Hepatocyte (in vitro differentiated cells): ENCODE measurements around the gene TBR1. TPM values are rescaled to one million over a fixed set of nuclear protein-coding genes. Genes with fewer than 3 reads are reported as not detected.
A peak's percentile ranks its signal among the peaks of the same experiment; 100 is the strongest.

Experiments used
- DNase-seq: peaks from one replicate; pipeline ENCODE4 v3.0.0-alpha.2; 2016; ENCODE audit warnings: low spot score
- H2AFZ ChIP-seq: fragments of 200-600 bp; sonication (generic); 2 replicates; pipeline ENCODE4 v1.6.0; 2016; ENCODE audit warnings: antibody characterized with exemption, mild to moderate bottlenecking
- H3K27ac ChIP-seq: fragments of 200-600 bp; sonication (generic); 2 replicates; pipeline ENCODE4 v1.5.1; 2016; ENCODE audit warnings: mild to moderate bottlenecking
- H3K27me3 ChIP-seq: fragments of 200-600 bp; sonication (generic); 2 replicates; pipeline ENCODE4 v1.6.1; 2016
- H3K36me3 ChIP-seq: fragments of 200-600 bp; sonication (generic); replicated peaks from 2 replicates; pipeline ENCODE4 v1.5.1; 2016; ENCODE audit warnings: low read depth; ENCODE audit not compliant: insufficient read depth
- H3K4me1 ChIP-seq: fragments of 200-600 bp; sonication (generic); 2 replicates; pipeline ENCODE4 v1.5.1; 2016; ENCODE audit warnings: mild to moderate bottlenecking, moderate library complexity; ENCODE audit not compliant: insufficient read depth
- H3K4me2 ChIP-seq: fragments of 200-600 bp; sonication (generic); 2 replicates; pipeline ENCODE4 v1.6.0; 2016
- H3K4me3 ChIP-seq: fragments of 200-600 bp; sonication (generic); 2 replicates; pipeline ENCODE4 v1.5.1; 2016; ENCODE audit warnings: mild to moderate bottlenecking
- H3K79me2 ChIP-seq: fragments of 200-600 bp; sonication (generic); 2 replicates; pipeline ENCODE4 v1.6.0; 2017; ENCODE audit warnings: mild to moderate bottlenecking
- H3K9me2 ChIP-seq: fragments of 200-600 bp; sonication (generic); replicated peaks from 2 replicates; pipeline ENCODE4 v1.6.0; 2017; ENCODE audit warnings: mild to moderate bottlenecking; ENCODE audit not compliant: insufficient read depth
- H3K9me3 ChIP-seq: fragments of 200-600 bp; sonication (generic); 2 replicates; pipeline ENCODE4 v1.5.1; 2016; ENCODE audit warnings: low read depth, mild to moderate bottlenecking
- H4K20me1 ChIP-seq: fragments of 200-600 bp; sonication (generic); 2 replicates; pipeline ENCODE4 v1.6.0; 2016; ENCODE audit warnings: mild to moderate bottlenecking; ENCODE audit not compliant: insufficient read depth, poor library complexity, severe bottlenecking
- CTCF ChIP-seq: fragments of 200-600 bp; sonication (generic); IDR thresholded peaks from 2 replicates; pipeline ENCODE4 v1.5.1; 2016; ENCODE audit warnings: antibody characterized with exemption, mild to moderate bottlenecking; ENCODE audit not compliant: poor library complexity
- EZH2 ChIP-seq: fragments of 200-600 bp; sonication (generic); IDR thresholded peaks from 2 replicates; pipeline ENCODE4 v1.6.1; 2016; ENCODE audit warnings: antibody characterized with exemption, mild to moderate bottlenecking, borderline replicate concordance
- EZH2phosphoT487 ChIP-seq: fragments of 200-600 bp; sonication (generic); IDR thresholded peaks from one replicate; pipeline ENCODE4 v1.6.1; 2018; ENCODE audit warnings: antibody characterized with exemption, mild to moderate bottlenecking, low read depth, moderate library complexity; ENCODE audit not compliant: unreplicated experiment, severe bottlenecking
- WGBS: methylation state at CpG from one replicate; pipeline ENCODE4 v1.1.6; 2016; ENCODE audit warnings: low lambda C conversion rate; ENCODE audit errors: missing lambda C conversion rate; 5-methylcytosine and 5-hydroxymethylcytosine counted together
- polyA plus RNA-seq: library from polyadenylated mRNA; unstranded; fragments of >200 nt; fragmentation: Nextera tagmentation; extraction: Ambion mirVana; gene quantifications from 2 replicates; pipeline ENCODE4 v1.2.1, GENCODE V29; 2016
- total RNA-seq: library from RNA; depleted of rRNA; stranded (reverse); fragments of >200 nt; gene quantifications from 2 replicates; pipeline ENCODE4 v1.2.3, GENCODE V29; 2014

The TBR1 gene
- total and polyA plus RNA-seq, 2 experiments from 2014 or later, result not detected

GRCh38 chr2:161417438-161418274 lies 1.6 kb downstream of the TBR1 start:
- Histone ChIP-seq H3K9me3 (no peaks in the 10 kb centered on the region), H3K4me3 (no peak overlapping the region), H2AFZ (no peak overlapping the region), H3K27me3 (peaks cover 100% of the 10 kb centered on the region), H3K79me2 (no peaks in the 10 kb centered on the region), H3K9me2 (no peaks in the 10 kb centered on the region), H3K4me2 (peak overlapping the region; percentile 85), H3K36me3 (no peaks in the 10 kb centered on the region), H3K4me1 (peaks cover 18% of the 10 kb centered on the region), H4K20me1 (no peaks in the 10 kb centered on the region), H3K27ac (no peak overlapping the region)
- WGBS, result 8% methylated on average over 21 of the region's 21 CpGs
- DNase-seq, result no peak
- peak; percentile 64 for TF ChIP-seq EZH2
- peak; percentile 95 for TF ChIP-seq EZH2phosphoT487
- no peak for TF ChIP-seq CTCF

DNA sequence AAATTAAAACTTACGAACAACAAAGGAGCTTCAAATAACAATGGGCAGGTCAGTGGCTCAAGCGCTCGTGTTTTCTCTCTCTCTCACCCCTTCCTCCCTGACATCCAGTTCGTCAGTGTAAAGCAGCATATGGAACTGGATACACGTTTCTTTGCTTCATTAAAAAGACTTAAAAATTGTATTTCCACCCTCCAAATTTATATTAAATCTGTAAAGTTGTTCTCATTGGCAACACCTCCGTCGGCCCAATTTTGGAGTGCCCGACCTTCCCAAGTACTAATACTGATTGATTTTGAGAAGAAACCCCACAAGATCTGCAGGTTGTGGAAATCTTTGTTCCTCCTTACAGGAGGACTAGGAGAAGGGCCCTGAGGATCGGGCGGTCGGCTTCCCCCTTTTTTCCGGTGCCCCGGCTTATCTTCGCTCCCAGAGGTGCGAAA lies 2.2 kb downstream of the TBR1 start:
- no peak overlapping the region for H3K4me3 ChIP-seq
- H3K79me2 ChIP-seq, result no peaks in the 10 kb centered on the region
- H3K4me1 ChIP-seq, result peaks cover 18% of the 10 kb centered on the region
- WGBS, result 2% methylated on average over 15 of the region's 15 CpGs
- H3K36me3 ChIP-seq, result no peaks in the 10 kb centered on the region
- peak overlapping the region; percentile 85 for H3K4me2 ChIP-seq
- peak overlapping the region; percentile 56 for H2AFZ ChIP-seq
- TF ChIP-seq CTCF (no peak), EZH2phosphoT487 (peak; percentile 75)
- H4K20me1 ChIP-seq, result no peaks in the 10 kb centered on the region
- H3K9me3 ChIP-seq, result no peaks in the 10 kb centered on the region
- H3K27me3 ChIP-seq, result peaks cover 100% of the 10 kb centered on the region
- H3K9me2 ChIP-seq, result no peaks in the 10 kb centered on the region
- DNase-seq, result no peak
- no peak overlapping the region for H3K27ac ChIP-seq

DNA sequence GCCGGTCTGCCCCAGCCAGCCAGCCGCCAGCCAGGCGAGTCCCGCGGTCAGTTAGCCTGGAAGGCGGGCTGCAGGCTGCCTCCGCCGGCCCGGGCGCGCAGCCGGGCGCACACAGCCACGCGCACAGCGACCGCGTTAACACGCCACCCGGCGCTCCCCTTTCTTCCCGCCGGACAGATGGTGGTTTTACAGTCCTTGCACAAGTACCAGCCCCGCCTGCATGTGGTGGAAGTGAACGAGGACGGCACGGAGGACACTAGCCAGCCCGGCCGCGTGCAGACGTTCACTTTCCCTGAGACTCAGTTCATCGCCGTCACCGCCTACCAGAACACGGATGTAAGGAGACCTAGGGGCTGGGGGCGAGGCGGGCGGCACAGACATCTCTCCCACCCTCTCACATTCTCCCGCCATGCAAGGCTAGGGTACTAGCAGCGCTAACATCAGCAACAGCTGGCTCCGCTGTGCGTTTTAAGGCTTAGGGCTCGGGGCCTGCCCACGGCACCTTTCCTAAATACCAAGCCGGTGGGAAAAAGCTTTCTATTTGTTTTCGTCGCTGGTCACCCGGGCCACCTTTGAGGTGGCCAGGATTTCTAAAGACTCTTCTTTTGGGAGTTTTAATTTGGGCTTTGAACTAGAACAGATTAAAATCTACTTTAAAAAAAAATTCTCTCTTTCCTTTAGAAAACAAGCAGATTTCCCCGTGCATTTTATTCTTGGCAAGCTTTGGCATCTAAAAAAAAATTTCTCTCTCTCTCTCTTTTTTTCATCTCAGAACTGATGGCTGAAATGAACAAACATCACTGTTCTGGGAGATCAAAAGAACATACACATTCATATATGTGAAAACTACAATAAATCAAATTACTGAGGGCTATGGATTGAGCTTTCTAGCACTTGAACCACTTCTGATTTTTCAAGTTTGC lies 2.9 kb downstream of the TBR1 start:
- Histone ChIP-seq H3K27ac (no peak overlapping the region), H3K4me3 (no peak overlapping the region), H3K9me3 (no peaks in the 10 kb centered on the region), H3K9me2 (no peaks in the 10 kb centered on the region), H3K79me2 (no peaks in the 10 kb centered on the region), H3K4me2 (peak overlapping the region; percentile 85), H3K4me1 (peaks cover 24% of the 10 kb centered on the region), H3K27me3 (peaks cover 100% of the 10 kb centered on the region), H3K36me3 (no peaks in the 10 kb centered on the region), H4K20me1 (no peaks in the 10 kb centered on the region), H2AFZ (peak overlapping the region; percentile 56)
- DNase-seq, result peak; percentile 38
- TF ChIP-seq EZH2phosphoT487, result no peak
- TF ChIP-seq EZH2, result peak; percentile 96
- 1% methylated on average over 47 of the region's 49 CpGs for WGBS
